GM23338 (cell line): ENCODE results near the gene NCS1.

Experiments used
- CREB1 ChIP-seq: fragments of 250-450 bp; sonication (Bioruptor Pico); IDR thresholded peaks from 2 replicates; pipeline ENCODE4 v1.5.0; 2020; ENCODE audit warnings: low read depth, mild to moderate bottlenecking, moderate library complexity
- EZH2 ChIP-seq: fragments of 200-600 bp; sonication (generic); IDR thresholded peaks from one replicate; pipeline ENCODE4 v1.8.0; 2017; ENCODE audit warnings: antibody characterized with exemption, mild to moderate bottlenecking, low read depth; ENCODE audit not compliant: unreplicated experiment
- EZH2phosphoT487 ChIP-seq: fragments of 200-600 bp; sonication (generic); IDR thresholded peaks from one replicate; pipeline ENCODE4 v1.8.1; 2018; ENCODE audit warnings: antibody characterized with exemption; ENCODE audit not compliant: unreplicated experiment
- JUNB ChIP-seq: IDR thresholded peaks from one replicate; pipeline ENCODE4 v1.6.1; 2016; ENCODE audit warnings: antibody characterized with exemption; ENCODE audit not compliant: unreplicated experiment
- NANOG ChIP-seq: IDR thresholded peaks from 2 replicates; pipeline ENCODE4 v1.6.1; 2016; ENCODE audit warnings: antibody characterized with exemption, borderline replicate concordance
- POLR2AphosphoS5 ChIP-seq: IDR thresholded peaks from 2 replicates; pipeline ENCODE4 v1.6.1; 2016; ENCODE audit warnings: antibody characterized with exemption, low read depth
- STAT1 ChIP-seq: IDR thresholded peaks from one replicate; pipeline ENCODE4 v1.6.1; 2016; ENCODE audit warnings: antibody characterized with exemption; ENCODE audit not compliant: unreplicated experiment
- ZNF114 ChIP-seq: fragments of 250-450 bp; sonication (Bioruptor Pico); IDR thresholded peaks from 2 replicates; pipeline ENCODE4 v1.5.0; 2020; ENCODE audit warnings: mild to moderate bottlenecking, moderate library complexity
- TF ChIP-seq, protein P1 (sequence below), 2 experiments: fragments of 200-600 bp in 1 of 2; sonication (generic) in 1 of 2; conservative IDR thresholded peaks; 2 replicates each; pipeline versions ENCODE4 v1.5.1 to v1.6.1; 2016 to 2017; ENCODE audit warnings: antibody characterized with exemption in 2 of 2, low read depth in 2 of 2, mild to moderate bottlenecking in 2 of 2, moderate library complexity in 1 of 2
- TF ChIP-seq, protein P2 (sequence below): IDR thresholded peaks from one replicate; pipeline ENCODE4 v1.6.1; 2018; ENCODE audit warnings: antibody characterized with exemption; ENCODE audit not compliant: unreplicated experiment
- TF ChIP-seq, protein P3 (sequence below): fragments of 250-450 bp; sonication (Bioruptor Pico); IDR thresholded peaks from 2 replicates; pipeline ENCODE4 v1.5.0; 2020; ENCODE audit warnings: mild to moderate bottlenecking, moderate library complexity

DNA sequence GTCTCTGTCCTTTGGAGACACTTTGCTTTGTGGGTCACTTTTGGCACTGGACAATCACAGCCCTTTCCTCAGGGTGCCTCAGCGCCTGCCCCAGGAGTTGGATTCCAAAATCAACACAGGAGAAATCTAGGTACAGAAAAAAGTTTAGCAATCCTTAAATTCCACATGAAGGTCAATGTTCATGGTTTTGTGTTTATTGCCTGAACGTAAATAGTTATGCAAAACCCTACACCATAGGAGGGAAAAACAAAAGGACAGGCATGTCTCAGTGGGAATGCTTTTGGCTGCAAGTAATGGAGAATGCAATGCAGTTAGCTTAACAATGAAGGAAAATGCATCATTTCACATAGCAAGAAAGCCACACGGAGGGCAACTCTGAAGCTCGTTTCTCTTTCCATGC, 86.8 kb downstream of the NCS1 start:
- TF ChIP-seq, protein P1, sequence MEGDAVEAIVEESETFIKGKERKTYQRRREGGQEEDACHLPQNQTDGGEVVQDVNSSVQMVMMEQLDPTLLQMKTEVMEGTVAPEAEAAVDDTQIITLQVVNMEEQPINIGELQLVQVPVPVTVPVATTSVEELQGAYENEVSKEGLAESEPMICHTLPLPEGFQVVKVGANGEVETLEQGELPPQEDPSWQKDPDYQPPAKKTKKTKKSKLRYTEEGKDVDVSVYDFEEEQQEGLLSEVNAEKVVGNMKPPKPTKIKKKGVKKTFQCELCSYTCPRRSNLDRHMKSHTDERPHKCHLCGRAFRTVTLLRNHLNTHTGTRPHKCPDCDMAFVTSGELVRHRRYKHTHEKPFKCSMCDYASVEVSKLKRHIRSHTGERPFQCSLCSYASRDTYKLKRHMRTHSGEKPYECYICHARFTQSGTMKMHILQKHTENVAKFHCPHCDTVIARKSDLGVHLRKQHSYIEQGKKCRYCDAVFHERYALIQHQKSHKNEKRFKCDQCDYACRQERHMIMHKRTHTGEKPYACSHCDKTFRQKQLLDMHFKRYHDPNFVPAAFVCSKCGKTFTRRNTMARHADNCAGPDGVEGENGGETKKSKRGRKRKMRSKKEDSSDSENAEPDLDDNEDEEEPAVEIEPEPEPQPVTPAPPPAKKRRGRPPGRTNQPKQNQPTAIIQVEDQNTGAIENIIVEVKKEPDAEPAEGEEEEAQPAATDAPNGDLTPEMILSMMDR (conservative IDR thresholded peaks at IDR 0.05; ENCODE audit: low read depth in 2 of 2), result no peak
- TF ChIP-seq CREB1, result no peak
- TF ChIP-seq, protein P2, sequence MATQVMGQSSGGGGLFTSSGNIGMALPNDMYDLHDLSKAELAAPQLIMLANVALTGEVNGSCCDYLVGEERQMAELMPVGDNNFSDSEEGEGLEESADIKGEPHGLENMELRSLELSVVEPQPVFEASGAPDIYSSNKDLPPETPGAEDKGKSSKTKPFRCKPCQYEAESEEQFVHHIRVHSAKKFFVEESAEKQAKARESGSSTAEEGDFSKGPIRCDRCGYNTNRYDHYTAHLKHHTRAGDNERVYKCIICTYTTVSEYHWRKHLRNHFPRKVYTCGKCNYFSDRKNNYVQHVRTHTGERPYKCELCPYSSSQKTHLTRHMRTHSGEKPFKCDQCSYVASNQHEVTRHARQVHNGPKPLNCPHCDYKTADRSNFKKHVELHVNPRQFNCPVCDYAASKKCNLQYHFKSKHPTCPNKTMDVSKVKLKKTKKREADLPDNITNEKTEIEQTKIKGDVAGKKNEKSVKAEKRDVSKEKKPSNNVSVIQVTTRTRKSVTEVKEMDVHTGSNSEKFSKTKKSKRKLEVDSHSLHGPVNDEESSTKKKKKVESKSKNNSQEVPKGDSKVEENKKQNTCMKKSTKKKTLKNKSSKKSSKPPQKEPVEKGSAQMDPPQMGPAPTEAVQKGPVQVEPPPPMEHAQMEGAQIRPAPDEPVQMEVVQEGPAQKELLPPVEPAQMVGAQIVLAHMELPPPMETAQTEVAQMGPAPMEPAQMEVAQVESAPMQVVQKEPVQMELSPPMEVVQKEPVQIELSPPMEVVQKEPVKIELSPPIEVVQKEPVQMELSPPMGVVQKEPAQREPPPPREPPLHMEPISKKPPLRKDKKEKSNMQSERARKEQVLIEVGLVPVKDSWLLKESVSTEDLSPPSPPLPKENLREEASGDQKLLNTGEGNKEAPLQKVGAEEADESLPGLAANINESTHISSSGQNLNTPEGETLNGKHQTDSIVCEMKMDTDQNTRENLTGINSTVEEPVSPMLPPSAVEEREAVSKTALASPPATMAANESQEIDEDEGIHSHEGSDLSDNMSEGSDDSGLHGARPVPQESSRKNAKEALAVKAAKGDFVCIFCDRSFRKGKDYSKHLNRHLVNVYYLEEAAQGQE, result no peak
- no peak for TF ChIP-seq POLR2AphosphoS5
- TF ChIP-seq JUNB, result no peak
- TF ChIP-seq EZH2, result no peak
- no peak for TF ChIP-seq EZH2phosphoT487
- no peak for TF ChIP-seq ZNF114 (CRISPR knock-in tag)
- TF ChIP-seq NANOG, result no peak; the same call in 1 of the 2 replicates
- TF ChIP-seq, protein P3, sequence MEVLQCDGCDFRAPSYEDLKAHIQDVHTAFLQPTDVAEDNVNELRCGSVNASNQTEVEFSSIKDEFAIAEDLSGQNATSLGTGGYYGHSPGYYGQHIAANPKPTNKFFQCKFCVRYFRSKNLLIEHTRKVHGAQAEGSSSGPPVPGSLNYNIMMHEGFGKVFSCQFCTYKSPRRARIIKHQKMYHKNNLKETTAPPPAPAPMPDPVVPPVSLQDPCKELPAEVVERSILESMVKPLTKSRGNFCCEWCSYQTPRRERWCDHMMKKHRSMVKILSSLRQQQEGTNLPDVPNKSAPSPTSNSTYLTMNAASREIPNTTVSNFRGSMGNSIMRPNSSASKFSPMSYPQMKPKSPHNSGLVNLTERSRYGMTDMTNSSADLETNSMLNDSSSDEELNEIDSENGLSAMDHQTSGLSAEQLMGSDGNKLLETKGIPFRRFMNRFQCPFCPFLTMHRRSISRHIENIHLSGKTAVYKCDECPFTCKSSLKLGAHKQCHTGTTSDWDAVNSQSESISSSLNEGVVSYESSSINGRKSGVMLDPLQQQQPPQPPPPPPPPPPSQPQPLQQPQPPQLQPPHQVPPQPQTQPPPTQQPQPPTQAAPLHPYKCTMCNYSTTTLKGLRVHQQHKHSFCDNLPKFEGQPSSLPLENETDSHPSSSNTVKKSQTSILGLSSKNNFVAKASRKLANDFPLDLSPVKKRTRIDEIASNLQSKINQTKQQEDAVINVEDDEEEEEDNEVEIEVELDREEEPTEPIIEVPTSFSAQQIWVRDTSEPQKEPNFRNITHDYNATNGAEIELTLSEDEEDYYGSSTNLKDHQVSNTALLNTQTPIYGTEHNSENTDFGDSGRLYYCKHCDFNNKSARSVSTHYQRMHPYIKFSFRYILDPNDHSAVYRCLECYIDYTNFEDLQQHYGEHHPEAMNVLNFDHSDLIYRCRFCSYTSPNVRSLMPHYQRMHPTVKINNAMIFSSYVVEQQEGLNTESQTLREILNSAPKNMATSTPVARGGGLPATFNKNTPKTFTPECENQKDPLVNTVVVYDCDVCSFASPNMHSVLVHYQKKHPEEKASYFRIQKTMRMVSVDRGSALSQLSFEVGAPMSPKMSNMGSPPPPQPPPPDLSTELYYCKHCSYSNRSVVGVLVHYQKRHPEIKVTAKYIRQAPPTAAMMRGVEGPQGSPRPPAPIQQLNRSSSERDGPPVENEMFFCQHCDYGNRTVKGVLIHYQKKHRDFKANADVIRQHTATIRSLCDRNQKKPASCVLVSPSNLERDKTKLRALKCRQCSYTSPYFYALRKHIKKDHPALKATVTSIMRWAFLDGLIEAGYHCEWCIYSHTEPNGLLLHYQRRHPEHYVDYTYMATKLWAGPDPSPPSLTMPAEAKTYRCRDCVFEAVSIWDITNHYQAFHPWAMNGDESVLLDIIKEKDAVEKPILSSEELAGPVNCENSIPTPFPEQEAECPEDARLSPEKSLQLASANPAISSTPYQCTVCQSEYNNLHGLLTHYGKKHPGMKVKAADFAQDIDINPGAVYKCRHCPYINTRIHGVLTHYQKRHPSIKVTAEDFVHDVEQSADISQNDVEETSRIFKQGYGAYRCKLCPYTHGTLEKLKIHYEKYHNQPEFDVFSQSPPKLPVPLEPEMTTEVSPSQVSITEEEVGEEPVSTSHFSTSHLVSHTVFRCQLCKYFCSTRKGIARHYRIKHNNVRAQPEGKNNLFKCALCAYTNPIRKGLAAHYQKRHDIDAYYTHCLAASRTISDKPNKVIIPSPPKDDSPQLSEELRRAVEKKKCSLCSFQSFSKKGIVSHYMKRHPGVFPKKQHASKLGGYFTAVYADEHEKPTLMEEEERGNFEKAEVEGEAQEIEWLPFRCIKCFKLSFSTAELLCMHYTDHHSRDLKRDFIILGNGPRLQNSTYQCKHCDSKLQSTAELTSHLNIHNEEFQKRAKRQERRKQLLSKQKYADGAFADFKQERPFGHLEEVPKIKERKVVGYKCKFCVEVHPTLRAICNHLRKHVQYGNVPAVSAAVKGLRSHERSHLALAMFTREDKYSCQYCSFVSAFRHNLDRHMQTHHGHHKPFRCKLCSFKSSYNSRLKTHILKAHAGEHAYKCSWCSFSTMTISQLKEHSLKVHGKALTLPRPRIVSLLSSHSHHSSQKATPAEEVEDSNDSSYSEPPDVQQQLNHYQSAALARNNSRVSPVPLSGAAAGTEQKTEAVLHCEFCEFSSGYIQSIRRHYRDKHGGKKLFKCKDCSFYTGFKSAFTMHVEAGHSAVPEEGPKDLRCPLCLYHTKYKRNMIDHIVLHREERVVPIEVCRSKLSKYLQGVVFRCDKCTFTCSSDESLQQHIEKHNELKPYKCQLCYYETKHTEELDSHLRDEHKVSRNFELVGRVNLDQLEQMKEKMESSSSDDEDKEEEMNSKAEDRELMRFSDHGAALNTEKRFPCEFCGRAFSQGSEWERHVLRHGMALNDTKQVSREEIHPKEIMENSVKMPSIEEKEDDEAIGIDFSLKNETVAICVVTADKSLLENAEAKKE, result no peak
- TF ChIP-seq STAT1, result no peak
